ENCODE data around the gene PCDHGA1. TPM values are rescaled to one million over a fixed set of nuclear protein-coding genes. Genes with fewer than 3 reads are reported as not detected.

The PCDHGA1 gene
- total RNA-seq, 1 experiment from 2014 or later = not detected

DNA sequence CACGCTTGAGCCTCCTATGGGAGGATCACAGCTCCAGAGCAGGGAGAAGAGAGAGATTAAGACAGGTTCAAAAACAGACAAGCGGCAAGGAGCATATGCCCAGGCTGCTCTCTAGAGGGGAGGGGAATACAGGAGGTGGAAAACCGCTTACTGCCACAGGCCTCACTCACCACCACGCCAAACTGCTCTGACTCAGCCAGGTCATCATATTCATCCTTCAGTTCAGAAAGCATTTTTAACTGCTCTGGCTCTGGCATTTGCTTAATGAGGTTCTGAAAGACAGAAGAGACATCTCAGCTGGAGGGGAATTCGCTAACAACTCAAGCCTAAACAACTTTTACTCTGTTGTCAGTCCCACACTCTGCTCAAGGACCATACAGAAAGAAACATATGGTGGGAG, 198.7 kb downstream of the PCDHGA1 start:
- peaks cover 26% of the 10 kb centered on the region for H3K36me3 ChIP-seq (replicated peaks; ENCODE audit: control insufficient read depth, insufficient read depth, low read length)
- no peaks in the 10 kb centered on the region for H3K27me3 ChIP-seq (ENCODE audit: control insufficient read depth, insufficient read depth, low read length)
- no peak overlapping the region for H3K4me3 ChIP-seq (ENCODE audit: insufficient read depth, low read depth, low read length)
- DNase-seq = no peak

DNA sequence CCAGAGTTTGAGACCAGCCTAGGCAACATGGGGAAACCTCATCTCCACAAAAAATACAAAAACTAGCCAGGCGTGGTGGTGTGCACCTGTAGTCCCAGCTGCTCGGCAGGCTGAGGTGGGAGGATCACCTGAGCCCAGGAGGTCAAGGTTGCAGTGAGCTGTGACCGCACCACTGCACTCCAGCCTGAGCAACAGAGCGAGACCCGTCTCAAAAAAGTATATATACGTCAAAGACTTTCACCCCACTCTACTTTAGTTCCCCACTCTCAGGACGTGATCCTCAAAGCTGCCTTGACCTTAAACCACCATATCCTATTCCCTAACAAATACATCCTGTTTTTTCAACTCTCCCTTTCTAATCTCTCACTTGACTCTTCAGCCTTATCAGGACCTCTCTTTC, 199.6 kb downstream of the PCDHGA1 start:
- Histone ChIP-seq H3K27me3 (ENCODE audit: control insufficient read depth, insufficient read depth, low read length) (no peaks in the 10 kb centered on the region), H3K36me3 (replicated peaks; ENCODE audit: control insufficient read depth, insufficient read depth, low read length) (peaks cover 23% of the 10 kb centered on the region), H3K4me3 (ENCODE audit: insufficient read depth, low read depth, low read length) (no peak overlapping the region)
- no peak for DNase-seq

DNA sequence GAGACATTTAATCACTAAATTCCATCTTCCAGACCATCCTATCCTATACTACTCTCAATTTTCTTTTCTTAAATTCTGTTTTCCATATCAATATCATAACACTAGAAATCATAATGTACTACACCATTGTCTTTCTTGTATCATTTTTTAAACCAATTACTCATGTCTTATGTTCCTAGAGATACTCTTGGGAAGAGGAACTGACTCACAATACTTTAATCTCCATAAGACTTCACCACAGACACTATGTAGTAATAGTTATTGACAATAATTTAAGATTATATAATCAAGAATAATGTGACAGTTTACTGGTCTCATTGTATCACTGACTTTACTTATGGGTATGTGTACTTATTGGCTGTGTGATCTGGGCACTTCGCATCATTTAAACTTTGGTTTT, 202.4 kb downstream of the PCDHGA1 start:
- H3K36me3 ChIP-seq (replicated peaks; ENCODE audit: control insufficient read depth, insufficient read depth, low read length) = peaks cover 13% of the 10 kb centered on the region
- DNase-seq = no peak
- no peaks in the 10 kb centered on the region for H3K27me3 ChIP-seq (ENCODE audit: control insufficient read depth, insufficient read depth, low read length)
- no peak overlapping the region for H3K4me3 ChIP-seq (ENCODE audit: insufficient read depth, low read depth, low read length)

DNA sequence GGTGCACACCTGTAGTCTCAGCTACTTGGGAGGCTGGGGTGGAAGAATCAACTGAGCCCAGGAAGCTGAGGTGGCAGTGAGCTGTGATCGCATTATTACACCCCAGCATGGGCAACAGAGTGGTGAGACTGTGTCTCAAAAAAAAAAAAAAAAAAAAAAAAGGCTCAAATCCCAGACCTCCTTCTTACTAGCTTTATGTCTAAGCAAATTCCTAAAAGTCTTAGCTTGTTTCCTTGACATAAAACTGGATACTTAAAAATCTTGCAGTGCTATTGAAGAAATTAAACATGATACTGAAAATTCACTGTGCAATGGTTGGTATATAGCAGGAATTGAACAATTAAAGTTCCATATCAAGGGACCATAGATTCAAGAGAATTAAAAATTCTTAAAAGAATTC, 203.6 kb downstream of the PCDHGA1 start:
- Histone ChIP-seq H3K36me3 (replicated peaks; ENCODE audit: control insufficient read depth, insufficient read depth, low read length) (peaks cover 5% of the 10 kb centered on the region), H3K4me3 (ENCODE audit: insufficient read depth, low read depth, low read length) (no peak overlapping the region), H3K27me3 (ENCODE audit: control insufficient read depth, insufficient read depth, low read length) (no peaks in the 10 kb centered on the region)
- no peak for DNase-seq

DNA sequence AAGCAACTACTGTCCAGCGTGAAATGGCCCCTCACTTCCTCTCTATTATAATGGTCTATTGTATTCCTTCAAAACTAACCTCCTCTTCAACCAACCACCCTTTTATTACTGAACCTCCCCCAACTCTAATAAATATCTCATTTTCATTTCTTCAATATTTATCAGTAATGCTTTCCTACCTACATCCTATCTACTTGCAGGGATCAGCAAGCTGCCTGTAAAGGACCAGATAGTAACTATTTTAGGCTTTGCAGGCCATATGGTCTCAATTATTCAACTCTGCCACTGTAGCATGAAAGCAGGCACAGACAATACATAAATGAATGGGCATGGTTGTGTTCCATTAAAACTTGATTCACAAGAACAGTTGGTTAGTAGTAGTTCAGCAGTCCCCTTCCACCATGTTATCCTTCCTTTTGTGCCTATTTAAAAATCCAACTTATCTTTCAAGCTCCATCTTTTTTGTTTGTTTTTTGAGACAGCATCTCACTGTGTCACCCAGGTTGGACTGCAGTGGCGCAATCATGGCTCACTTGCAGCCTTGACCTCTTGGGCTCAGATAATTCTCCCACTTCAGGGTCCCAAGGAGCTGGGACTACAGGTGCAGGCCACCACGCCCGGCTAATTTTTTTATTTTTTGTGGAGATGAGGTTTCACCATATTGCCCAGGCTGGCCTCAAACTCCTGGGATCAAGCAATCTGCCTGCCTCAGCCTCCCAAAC, 204.3 kb downstream of the PCDHGA1 start:
- H3K36me3 ChIP-seq (replicated peaks; ENCODE audit: control insufficient read depth, insufficient read depth, low read length) = no peaks in the 10 kb centered on the region; the same call in none of the 2 replicates
- DNase-seq = no peak
- H3K27me3 ChIP-seq (ENCODE audit: control insufficient read depth, insufficient read depth, low read length) = no peaks in the 10 kb centered on the region
- no peak overlapping the region for H3K4me3 ChIP-seq (ENCODE audit: insufficient read depth, low read depth, low read length)

DNA sequence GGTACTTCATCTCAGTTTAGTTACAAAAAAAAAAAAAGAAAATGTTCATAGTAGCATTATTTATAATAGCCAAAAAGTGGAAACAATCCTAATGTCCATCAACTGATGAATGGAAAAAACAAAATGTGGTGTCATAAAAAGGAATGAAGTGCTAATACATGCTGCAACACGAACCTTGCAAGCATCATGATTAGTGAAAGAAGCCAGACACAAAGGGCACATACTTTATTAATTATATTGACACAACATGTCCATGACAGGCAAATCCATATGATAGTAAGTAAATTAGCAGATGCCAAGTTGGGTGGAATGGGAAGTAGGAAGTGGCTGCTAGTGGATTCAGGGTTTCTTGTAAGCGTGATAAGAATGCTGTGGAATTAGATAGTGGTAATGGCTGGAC, 212.7 kb downstream of the PCDHGA1 start:
- no peak overlapping the region for H3K4me3 ChIP-seq (ENCODE audit: insufficient read depth, low read depth, low read length)
- H3K27me3 ChIP-seq (ENCODE audit: control insufficient read depth, insufficient read depth, low read length) = no peaks in the 10 kb centered on the region
- DNase-seq = no peak
- no peaks in the 10 kb centered on the region for H3K36me3 ChIP-seq (replicated peaks; ENCODE audit: control insufficient read depth, insufficient read depth, low read length)

DNA sequence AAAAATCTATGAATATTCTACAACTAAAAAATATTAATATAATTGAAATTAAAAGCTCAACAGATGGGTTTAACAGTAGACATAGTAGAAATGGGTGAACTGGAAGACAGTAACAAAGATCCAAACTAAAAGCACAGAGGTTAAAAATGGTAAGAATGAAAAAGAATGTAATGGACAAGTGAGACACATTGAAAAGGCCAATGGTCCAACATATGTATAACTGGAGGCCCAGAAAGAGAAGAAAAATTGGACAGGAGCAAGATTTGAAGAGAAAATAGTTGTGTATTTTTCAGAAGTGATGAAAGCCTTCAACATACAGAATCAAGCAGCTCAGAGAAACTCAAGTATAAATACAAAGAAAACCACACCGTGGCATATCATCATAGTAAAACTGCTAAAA, 217.2 kb downstream of the PCDHGA1 start:
- H3K27me3 ChIP-seq (ENCODE audit: control insufficient read depth, insufficient read depth, low read length) = no peaks in the 10 kb centered on the region
- no peak for DNase-seq
- H3K4me3 ChIP-seq (ENCODE audit: insufficient read depth, low read depth, low read length) = no peak overlapping the region
- no peaks in the 10 kb centered on the region for H3K36me3 ChIP-seq (replicated peaks; ENCODE audit: control insufficient read depth, insufficient read depth, low read length)

DNA sequence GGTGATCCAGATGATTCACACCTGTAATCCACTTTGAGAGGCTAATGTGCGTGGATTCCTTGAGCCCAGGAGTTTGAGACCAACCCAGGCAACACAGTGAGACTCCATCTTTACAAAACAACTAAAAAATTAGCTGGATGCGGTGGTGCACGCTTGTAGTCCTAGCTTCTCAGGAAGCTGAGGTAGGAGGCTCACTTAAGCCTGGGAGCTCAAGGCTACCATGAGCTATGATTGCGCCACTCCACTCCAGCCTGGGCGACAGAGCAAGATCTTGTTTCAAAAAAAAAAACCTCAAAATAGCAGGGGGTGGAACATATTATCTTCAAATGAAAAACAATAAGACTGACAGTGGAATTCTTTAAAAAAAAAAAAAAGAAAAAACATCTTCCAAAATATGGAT, 217.6 kb downstream of the PCDHGA1 start:
- Histone ChIP-seq H3K27me3 (ENCODE audit: control insufficient read depth, insufficient read depth, low read length) (no peaks in the 10 kb centered on the region), H3K4me3 (ENCODE audit: insufficient read depth, low read depth, low read length) (no peak overlapping the region), H3K36me3 (replicated peaks; ENCODE audit: control insufficient read depth, insufficient read depth, low read length) (no peaks in the 10 kb centered on the region)
- no peak for DNase-seq

DNA sequence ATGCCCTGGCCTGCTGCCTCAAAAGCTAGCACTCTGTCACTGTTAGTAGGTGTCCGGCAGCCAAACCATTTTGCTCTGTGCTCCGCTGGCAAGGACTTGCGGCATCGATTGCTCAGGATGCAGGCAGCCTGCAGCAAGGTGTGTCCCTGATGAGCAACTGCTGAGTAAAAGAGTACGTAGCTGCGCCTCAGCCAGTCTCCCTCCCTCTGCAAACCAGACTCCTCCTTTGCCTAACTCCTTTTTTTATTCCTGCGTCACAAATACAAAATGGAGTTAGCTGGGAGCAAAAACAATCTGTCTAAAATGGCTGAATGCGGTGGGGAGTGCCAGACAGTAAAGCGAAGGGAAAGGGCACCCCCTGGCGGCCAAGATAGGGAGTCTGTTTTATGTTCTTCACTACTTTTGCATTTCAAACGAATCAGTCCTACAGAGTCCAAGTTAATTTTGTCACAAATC, 227.4 kb downstream of the PCDHGA1 start:
- H3K27me3 ChIP-seq (ENCODE audit: control insufficient read depth, insufficient read depth, low read length) = no peaks in the 10 kb centered on the region
- peak overlapping the region; percentile 30; the same call in 1 of the 2 replicates for H3K4me3 ChIP-seq (ENCODE audit: insufficient read depth, low read depth, low read length)
- DNase-seq = peak; percentile 40
- no peaks in the 10 kb centered on the region; the same call in 1 of the 2 replicates for H3K36me3 ChIP-seq (replicated peaks; ENCODE audit: control insufficient read depth, insufficient read depth, low read length)

DNA sequence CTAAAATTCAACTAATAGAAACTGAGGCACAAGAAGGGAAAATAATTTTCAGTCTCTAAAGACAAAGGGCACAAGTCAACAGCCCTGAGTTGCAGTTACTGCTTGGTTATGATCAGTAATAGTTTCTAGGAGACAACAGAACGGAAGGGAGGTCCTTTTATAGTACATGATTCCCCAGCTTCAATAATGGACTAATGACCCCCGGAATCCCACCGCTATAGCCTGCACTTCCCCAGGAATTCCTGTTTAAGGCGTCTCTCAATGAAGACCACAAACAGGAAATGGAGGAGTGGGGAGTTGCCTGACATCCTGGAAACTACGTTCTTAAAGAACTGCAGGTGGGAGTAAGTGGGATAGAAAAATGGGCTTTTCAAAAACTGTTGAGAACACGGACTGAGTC, 227.8 kb downstream of the PCDHGA1 start:
- Histone ChIP-seq H3K4me3 (ENCODE audit: insufficient read depth, low read depth, low read length) (no peak overlapping the region), H3K27me3 (ENCODE audit: control insufficient read depth, insufficient read depth, low read length) (no peaks in the 10 kb centered on the region), H3K36me3 (replicated peaks; ENCODE audit: control insufficient read depth, insufficient read depth, low read length) (peaks cover 2% of the 10 kb centered on the region)
- no peak for DNase-seq

DNA sequence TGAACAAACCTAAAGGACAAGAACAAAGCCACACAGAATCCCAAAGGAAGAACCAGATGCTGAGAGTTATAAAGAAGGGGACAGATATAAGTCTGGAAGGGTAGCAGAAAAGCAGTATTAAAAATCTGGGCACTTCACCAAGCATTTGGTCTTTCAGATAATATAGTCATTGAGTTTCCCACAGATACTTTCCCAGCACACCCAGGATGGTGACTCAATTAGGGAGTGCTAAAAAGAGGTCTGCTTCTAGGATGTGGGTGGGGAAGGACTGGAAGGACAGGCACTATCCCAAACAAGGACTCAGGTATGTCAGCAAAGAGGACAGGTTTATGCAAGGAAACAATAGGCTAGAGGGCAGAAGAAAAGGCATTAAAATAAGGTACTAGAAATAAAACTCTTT, 229.1 kb downstream of the PCDHGA1 start:
- DNase-seq = no peak
- Histone ChIP-seq H3K36me3 (replicated peaks; ENCODE audit: control insufficient read depth, insufficient read depth, low read length) (peaks cover 2% of the 10 kb centered on the region), H3K4me3 (ENCODE audit: insufficient read depth, low read depth, low read length) (no peak overlapping the region), H3K27me3 (ENCODE audit: control insufficient read depth, insufficient read depth, low read length) (no peaks in the 10 kb centered on the region)

DNA sequence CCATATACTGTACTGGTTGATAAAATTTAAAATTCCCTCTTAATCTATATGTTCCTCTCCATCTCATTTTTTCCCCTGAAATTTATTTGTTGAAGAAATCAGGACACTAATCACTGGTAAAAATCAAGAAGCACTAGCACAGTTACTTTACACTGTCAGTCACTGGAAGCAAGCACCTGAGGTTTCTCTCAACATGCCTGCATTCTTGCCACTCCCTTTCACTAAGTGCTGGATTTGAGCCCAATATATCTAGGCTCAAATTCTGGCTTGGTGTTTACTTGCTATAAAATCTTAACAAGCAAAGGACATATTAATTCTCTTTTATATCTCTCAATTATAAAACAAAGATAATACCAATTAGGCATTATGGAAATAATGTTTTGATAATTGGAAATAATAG, 229.8 kb downstream of the PCDHGA1 start:
- no peak for DNase-seq
- H3K36me3 ChIP-seq (replicated peaks; ENCODE audit: control insufficient read depth, insufficient read depth, low read length) = peaks cover 2% of the 10 kb centered on the region
- H3K4me3 ChIP-seq (ENCODE audit: insufficient read depth, low read depth, low read length) = no peak overlapping the region
- H3K27me3 ChIP-seq (ENCODE audit: control insufficient read depth, insufficient read depth, low read length) = no peaks in the 10 kb centered on the region

DNA sequence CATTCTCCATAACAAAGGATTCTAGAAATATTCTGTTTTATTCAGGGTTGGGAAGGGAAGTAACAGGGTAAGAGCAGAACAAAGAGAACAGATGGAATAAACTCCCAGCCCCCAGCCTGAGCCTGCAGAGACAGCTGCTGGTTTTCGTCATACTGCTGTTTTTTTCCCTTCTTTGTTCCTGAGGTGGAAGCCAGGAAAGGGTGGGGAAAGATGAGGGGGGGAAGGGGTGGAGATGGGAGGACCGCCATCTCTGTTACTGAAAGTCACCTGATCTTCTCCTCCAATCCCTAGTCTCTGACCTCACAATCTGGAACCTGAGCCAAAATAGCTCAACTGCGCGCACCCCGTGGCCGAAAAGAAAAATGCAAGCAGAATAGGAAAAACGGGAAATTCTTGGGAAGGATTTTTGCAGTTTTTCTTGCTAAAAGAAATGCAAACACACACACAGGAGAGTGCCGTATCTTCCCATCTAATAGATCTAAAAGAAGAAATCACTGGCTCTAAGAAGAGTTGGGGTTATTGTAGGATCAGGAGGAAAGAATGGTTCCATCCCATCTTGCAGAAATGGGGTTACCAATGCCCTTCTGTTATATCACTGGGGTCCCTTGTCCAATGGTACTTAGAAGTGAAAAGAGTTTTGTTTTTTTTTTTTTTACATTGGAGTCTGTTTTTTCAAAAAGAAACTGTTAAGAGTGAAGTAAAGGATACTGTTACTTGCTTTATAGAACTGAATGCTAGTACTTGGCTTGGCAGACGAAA, 230.6 kb downstream of the PCDHGA1 start:
- no peak overlapping the region for H3K4me3 ChIP-seq (ENCODE audit: insufficient read depth, low read depth, low read length)
- H3K27me3 ChIP-seq (ENCODE audit: control insufficient read depth, insufficient read depth, low read length) = no peaks in the 10 kb centered on the region
- peaks cover 2% of the 10 kb centered on the region for H3K36me3 ChIP-seq (replicated peaks; ENCODE audit: control insufficient read depth, insufficient read depth, low read length)
- DNase-seq = peak; percentile 69

Measured in H7 (cell line).